Thyroid gland (tissue), 4 donors: ENCODE data around the gene ACSM2B. TPM values are rescaled to one million over a fixed set of nuclear protein-coding genes. Genes with fewer than 3 reads are reported as not detected.
"Not testable (repeated sequence)": the region's sequence is repeated elsewhere in the genome, so short reads cannot be mapped to it uniquely, and the experiment has no call there.

Experiments used
- DNase-seq, 2 donors: peaks; one replicate each; pipeline ENCODE4 v3.0.0-alpha.2; 2019
- H3K27ac ChIP-seq, 3 donors: fragments of 200-600 bp; sonication (generic); 1 replicate in 2 of 3; 2 replicates in 1 of 3; pipeline ENCODE4 v1.5.1; 2016 to 2019; ENCODE audit warnings: mild to moderate bottlenecking in 1 of 3, moderate library complexity in 1 of 3
- H3K27me3 ChIP-seq: fragments of 200-600 bp; sonication (generic); one replicate; pipeline ENCODE4 v1.5.1; 2019
- H3K36me3 ChIP-seq, 2 donors: fragments of 200-600 bp; sonication (generic); one replicate each; pipeline ENCODE4 v1.5.1; 2016 to 2019
- H3K4me1 ChIP-seq, 2 donors: fragments of 200-600 bp; sonication (generic); one replicate each; pipeline ENCODE4 v1.5.1; 2017 to 2019
- H3K4me3 ChIP-seq, 3 donors: fragments of 200-600 bp; sonication (generic); replicated peaks in 1 of 3; 1 replicate in 2 of 3; 2 replicates in 1 of 3; pipeline ENCODE4 v1.5.1; 2016; ENCODE audit warnings: mild to moderate bottlenecking in 1 of 3
- H3K9me3 ChIP-seq: fragments of 200-600 bp; sonication (generic); one replicate; pipeline ENCODE4 v1.5.1; 2017
- POLR2A ChIP-seq, 2 donors: fragments of 450-650 bp; IDR thresholded peaks; one replicate each; pipeline ENCODE4 v1.6.1; 2017; ENCODE audit warnings: antibody characterized with exemption in 2 of 2, mild to moderate bottlenecking in 2 of 2, moderate library complexity in 1 of 2
- WGBS, 2 donors: methylation state at CpG; one replicate each; pipeline ENCODE4 v1.1.5; 2017; 5-methylcytosine and 5-hydroxymethylcytosine counted together
- intact Hi-C: fragments of 100-400 bp; cut with DNase I; formaldehyde crosslinking; loops from one replicate; pipeline ENCODE4 v1.15.1; 2023
- total RNA-seq, 4 donors: library from RNA; depleted of rRNA; stranded (reverse); fragments of >200 nt; gene quantifications; one replicate each; pipeline ENCODE4 v1.2.3, GENCODE V29; 2016
- TF ChIP-seq, protein P1 (sequence below), 6 experiments: fragments of 200-600 bp in 3 of 6; fragments of 450-650 bp in 3 of 6; sonication (generic) in 3 of 6; IDR thresholded peaks; one replicate each; pipeline ENCODE4 v1.5.1; 2016 to 2019; ENCODE audit warnings: antibody characterized with exemption in 6 of 6, mild to moderate bottlenecking in 2 of 6, inconsistent platforms in 1 of 6, moderate library complexity in 1 of 6

ACSM2B gene, protein sequence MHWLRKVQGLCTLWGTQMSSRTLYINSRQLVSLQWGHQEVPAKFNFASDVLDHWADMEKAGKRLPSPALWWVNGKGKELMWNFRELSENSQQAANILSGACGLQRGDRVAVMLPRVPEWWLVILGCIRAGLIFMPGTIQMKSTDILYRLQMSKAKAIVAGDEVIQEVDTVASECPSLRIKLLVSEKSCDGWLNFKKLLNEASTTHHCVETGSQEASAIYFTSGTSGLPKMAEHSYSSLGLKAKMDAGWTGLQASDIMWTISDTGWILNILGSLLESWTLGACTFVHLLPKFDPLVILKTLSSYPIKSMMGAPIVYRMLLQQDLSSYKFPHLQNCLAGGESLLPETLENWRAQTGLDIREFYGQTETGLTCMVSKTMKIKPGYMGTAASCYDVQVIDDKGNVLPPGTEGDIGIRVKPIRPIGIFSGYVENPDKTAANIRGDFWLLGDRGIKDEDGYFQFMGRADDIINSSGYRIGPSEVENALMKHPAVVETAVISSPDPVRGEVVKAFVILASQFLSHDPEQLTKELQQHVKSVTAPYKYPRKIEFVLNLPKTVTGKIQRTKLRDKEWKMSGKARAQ
- 1 to 10 TPM in 1 of 4 donors, under 1 TPM in 2, not detected in 1; 0.27 to 2.3 (median 0.33) TPM for total RNA-seq

DNA sequence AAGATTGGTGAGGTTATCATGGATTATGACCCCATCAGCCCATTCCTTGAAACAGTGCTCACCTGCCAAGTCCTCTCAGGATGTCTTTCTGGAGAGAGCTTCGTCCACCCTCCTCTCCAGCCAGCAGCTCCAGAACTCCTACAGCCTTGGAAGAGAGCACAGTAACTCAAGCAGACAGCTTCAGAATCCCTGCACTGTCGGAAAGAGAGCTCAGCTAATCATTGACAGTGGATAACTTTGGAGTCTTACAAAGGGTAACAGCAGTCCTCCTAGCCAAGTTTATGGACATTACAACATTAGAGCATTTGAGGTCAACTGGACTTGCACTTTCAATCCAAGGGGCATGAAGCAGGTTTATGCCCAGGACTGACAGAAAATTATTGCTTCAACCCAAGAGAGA lies at the start of gene ACSM2B:
Gene ACSM2B, minus strand, starts transcription at position 223 of the 400 bp plus-strand sequence. CDS start 11,522 bp downstream, outside the sequence.
- H3K9me3 ChIP-seq, intact Hi-C loops, H3K4me1 ChIP-seq, DNase-seq, H3K27ac ChIP-seq, H3K36me3 ChIP-seq, H3K27me3 ChIP-seq, H3K4me3 ChIP-seq: not testable (repeated sequence)
- WGBS, 2 donors: no CpG with 5 or more reads among the region's 2 CpGs

DNA sequence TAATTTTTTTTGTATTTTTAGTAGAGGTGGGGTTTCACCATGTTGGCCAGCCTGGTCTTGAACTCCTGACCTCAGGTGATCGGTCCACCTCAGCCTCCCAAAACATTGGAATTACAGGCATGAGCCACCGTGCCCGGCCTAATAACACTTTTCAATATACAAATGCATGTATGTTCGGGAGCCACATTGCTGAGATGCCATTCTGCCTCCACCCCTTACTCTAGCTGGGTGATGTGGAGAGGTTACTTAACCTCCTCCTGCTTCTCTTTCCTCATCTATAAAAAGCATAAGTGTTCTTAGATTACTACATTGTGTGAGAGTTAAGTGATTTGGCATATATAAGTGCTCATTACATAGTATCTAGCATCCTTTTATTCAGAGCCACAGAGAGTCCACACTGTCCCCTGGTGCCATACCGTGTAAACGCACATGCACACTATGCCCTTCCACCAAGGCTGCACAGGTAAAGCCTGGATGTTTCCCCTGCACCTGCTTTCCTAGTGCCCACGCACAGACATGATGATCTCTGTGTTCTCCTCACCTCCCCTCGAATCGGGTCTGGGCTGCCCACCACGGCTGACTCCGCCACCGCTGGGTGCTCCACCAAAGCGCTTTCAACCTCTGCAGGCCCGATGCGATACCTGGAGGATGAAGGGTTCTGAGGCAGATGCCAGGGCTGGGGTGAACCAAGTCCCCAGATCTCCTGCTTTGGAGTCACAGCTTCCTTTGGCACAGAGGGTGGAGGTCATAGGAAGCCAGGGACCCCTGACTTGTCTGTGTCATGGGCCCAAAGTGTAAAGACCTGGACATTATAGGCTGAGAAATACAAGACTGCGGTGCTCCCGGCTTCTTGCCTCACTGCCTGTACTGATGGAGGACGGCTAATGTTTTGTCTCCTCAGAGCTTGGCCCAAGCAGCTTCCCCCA lies 49.0 kb upstream of the ACSM2B start:
- H3K9me3 ChIP-seq: no peaks in the 10 kb centered on the region
- H3K27me3 ChIP-seq: no peaks in the 10 kb centered on the region
- no peak overlapping the region for H3K4me3 ChIP-seq
- 82 to 84% methylated on average over 18 of the region's 18 CpGs for WGBS, 2 donors
- intact Hi-C loops: no loop called here
- H3K4me1 ChIP-seq: peaks cover 13 to 16% of the 10 kb centered on the region in 2 donors
- no peaks in the 10 kb centered on the region for H3K36me3 ChIP-seq
- H3K27ac ChIP-seq: no peak overlapping the region
- TF ChIP-seq, protein P1, sequence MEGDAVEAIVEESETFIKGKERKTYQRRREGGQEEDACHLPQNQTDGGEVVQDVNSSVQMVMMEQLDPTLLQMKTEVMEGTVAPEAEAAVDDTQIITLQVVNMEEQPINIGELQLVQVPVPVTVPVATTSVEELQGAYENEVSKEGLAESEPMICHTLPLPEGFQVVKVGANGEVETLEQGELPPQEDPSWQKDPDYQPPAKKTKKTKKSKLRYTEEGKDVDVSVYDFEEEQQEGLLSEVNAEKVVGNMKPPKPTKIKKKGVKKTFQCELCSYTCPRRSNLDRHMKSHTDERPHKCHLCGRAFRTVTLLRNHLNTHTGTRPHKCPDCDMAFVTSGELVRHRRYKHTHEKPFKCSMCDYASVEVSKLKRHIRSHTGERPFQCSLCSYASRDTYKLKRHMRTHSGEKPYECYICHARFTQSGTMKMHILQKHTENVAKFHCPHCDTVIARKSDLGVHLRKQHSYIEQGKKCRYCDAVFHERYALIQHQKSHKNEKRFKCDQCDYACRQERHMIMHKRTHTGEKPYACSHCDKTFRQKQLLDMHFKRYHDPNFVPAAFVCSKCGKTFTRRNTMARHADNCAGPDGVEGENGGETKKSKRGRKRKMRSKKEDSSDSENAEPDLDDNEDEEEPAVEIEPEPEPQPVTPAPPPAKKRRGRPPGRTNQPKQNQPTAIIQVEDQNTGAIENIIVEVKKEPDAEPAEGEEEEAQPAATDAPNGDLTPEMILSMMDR (IDR thresholded peaks at IDR 0.05): no peak
- DNase-seq: no peak

DNA sequence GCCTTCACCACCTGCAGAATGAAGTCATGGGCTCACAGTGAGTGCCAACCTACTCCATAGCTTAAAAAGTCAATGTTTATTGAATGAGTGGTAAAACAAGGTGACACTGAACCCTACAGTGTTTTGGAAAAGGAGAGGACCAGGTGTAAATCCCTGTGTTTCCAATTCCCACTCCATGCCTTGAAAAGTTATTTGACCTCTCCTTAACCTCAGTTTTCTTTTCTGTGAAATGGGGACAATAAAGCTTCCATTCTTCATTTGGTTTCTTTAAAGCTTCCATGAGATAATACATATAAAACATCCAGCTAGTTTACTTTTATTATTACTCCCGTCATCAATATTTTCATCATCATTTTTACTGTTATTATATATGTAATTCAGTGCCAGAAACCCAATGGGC lies 48.0 kb upstream of the ACSM2B start:
- Histone ChIP-seq H3K4me1 (peaks cover 11 to 14% of the 10 kb centered on the region in 2 donors), H3K4me3 (no peak overlapping the region), H3K27ac (no peak overlapping the region), H3K36me3 (no peaks in the 10 kb centered on the region), H3K27me3 (no peaks in the 10 kb centered on the region), H3K9me3 (no peaks in the 10 kb centered on the region)
- intact Hi-C loops: no loop called here
- TF ChIP-seq, protein P1 (IDR thresholded peaks at IDR 0.05): no peak
- TF ChIP-seq POLR2A (IDR thresholded peaks at IDR 0.05): no peak
- no peak for DNase-seq
- WGBS, 2 donors: 90 to 92% methylated on average over 1 of the region's 1 CpG

DNA sequence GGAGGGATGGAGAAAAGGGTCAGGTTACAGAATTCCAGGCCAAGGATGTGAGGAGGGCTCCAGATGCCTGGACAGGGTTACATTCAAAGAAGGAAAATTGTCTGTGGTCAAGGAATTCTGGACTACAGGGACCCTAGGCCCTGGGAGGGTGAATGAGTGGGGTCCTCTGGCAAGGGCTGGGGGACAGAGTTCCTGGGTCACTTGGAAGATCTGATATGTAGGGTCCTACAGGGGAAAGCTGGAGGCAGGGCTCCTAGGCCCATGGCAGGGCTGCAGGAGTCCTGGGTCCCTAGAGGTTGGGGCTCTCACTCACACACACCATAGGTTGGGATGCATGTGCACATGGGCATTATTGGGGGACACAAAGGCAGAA lies 46.3 kb upstream of the ACSM2B start:
- intact Hi-C loops: no loop called here

DNA sequence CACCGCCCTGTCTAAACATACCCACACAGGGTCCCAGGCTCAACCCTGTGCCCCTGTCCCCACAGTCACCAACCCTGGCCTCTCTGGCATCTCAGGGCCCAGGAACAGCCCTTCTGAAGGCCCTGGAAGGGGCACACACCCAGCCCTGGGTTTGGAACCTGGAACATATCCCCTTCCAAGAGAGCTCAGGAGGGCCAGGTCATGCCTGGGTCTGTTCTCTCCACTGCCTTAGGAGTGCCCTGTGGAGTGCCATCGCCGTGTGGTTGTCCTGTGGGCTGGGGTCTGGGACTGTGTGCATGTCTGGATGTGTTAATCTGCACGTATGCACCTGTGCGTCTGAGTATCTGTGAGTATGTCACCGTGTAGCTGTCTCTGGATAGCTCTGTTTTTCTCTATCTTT lies 45.2 kb upstream of the ACSM2B start:
- intact Hi-C loops: no loop called here
- WGBS, 2 donors: 90 to 97% methylated on average over 6 of the region's 6 CpGs
- no peak for DNase-seq
- no peaks in the 10 kb centered on the region for H3K9me3 ChIP-seq
- H3K27ac ChIP-seq: no peak overlapping the region
- H3K36me3 ChIP-seq: no peaks in the 10 kb centered on the region
- H3K27me3 ChIP-seq: no peaks in the 10 kb centered on the region
- no peaks in the 10 kb centered on the region for H3K4me1 ChIP-seq
- no peak for TF ChIP-seq POLR2A (IDR thresholded peaks at IDR 0.05)
- TF ChIP-seq, protein P1 (IDR thresholded peaks at IDR 0.05): no peak
- H3K4me3 ChIP-seq: no peak overlapping the region

More for the DNA sequence above, 46.3 kb upstream of the ACSM2B start:
- no peak for DNase-seq
- Histone ChIP-seq H3K4me1 (no peaks in the 10 kb centered on the region), H3K36me3 (no peaks in the 10 kb centered on the region), H3K27ac (no peak overlapping the region), H3K9me3 (no peaks in the 10 kb centered on the region), H3K27me3 (no peaks in the 10 kb centered on the region), H3K4me3 (no peak overlapping the region)
- TF ChIP-seq, protein P1 (IDR thresholded peaks at IDR 0.05): no peak
- no peak for TF ChIP-seq POLR2A (IDR thresholded peaks at IDR 0.05)
